B cell (primary cell): Measurements from ENCODE around the gene CYB561D1. TPM values are rescaled to one million over a fixed set of nuclear protein-coding genes. Genes with fewer than 3 reads are reported as not detected.

Source experiments
- ATAC-seq: fragments of 200-7000 bp; cut with Tn5 transposase; one replicate; pipeline ENCODE4 v1.10.0; 2021; ENCODE audit warnings: low read depth, mild to moderate bottlenecking, moderate number of reproducible peaks, moderate library complexity
- CTCF ChIA-PET: fragments of 350-600 bp; sonication (Branson Sonifier 250); formaldehyde crosslinking; loops from one replicate; lab custom pipeline; 2021; ENCODE audit warnings: antibody characterized with exemption, inconsistent platforms; lab: Charles Lee
- POLR2A ChIA-PET: fragments of 350-600 bp; sonication (Branson Sonifier 250); formaldehyde crosslinking; loops from one replicate; lab custom pipeline; 2021; ENCODE audit warnings: antibody characterized with exemption; lab: Charles Lee
- DNase-seq: peaks from one replicate; pipeline ENCODE4 v3.0.0; 2013
- H2AFZ ChIP-seq: 2 replicates; pipeline ENCODE4 v1.6.1; 2012; ENCODE audit warnings: mild to moderate bottlenecking, low read depth, low read length; ENCODE audit not compliant: insufficient read depth, poor library complexity, severe bottlenecking
- H3K27ac ChIP-seq, 2 donors: 1 replicate in 1 of 2; 2 replicates in 1 of 2; pipeline ENCODE4 v1.5.1; 2012 to 2013; ENCODE audit warnings: low read length in 2 of 2, mild to moderate bottlenecking in 2 of 2, moderate library complexity in 1 of 2
- H3K27me3 ChIP-seq, 4 experiments: fragments of 200-600 bp in 1 of 4; sonication (generic) in 1 of 4; replicated peaks in 1 of 4; 1 replicate in 2 of 4; 2 replicates in 2 of 4; pipeline versions ENCODE4 v1.6.1 to v1.7.0; 2013 to 2016; ENCODE audit warnings: low read length in 3 of 4, mild to moderate bottlenecking in 2 of 4, mixed read lengths in 1 of 4, moderate library complexity in 1 of 4; ENCODE audit not compliant: insufficient read depth in 4 of 4, control insufficient read depth in 3 of 4; ENCODE audit errors: control extremely low read depth in 1 of 4
- H3K36me3 ChIP-seq, 2 experiments: replicated peaks in 1 of 2; 1 replicate in 1 of 2; 2 replicates in 1 of 2; pipeline versions ENCODE4 v1.6.1 to v1.7.1; 2013; ENCODE audit warnings: low read length in 1 of 2; ENCODE audit not compliant: insufficient read depth in 2 of 2, control insufficient read depth in 1 of 2; ENCODE audit errors: control extremely low read depth in 1 of 2, extremely low read depth in 1 of 2
- H3K4me1 ChIP-seq, 2 donors: fragments of 200-600 bp in 1 of 2; sonication (generic) in 1 of 2; 1 replicate in 1 of 2; 2 replicates in 1 of 2; pipeline versions ENCODE4 v1.5.1 to v1.6.1; 2013 to 2017; ENCODE audit warnings: low read length in 2 of 2; ENCODE audit not compliant: control insufficient read depth in 2 of 2, insufficient read depth in 2 of 2
- H3K4me2 ChIP-seq: replicated peaks from 2 replicates; pipeline ENCODE3; 2012; ENCODE audit warnings: mild to moderate bottlenecking, low read depth, low read length; ENCODE audit not compliant: poor library complexity, severe bottlenecking
- H3K4me3 ChIP-seq, 5 experiments: fragments of 200-600 bp in 1 of 5; sonication (generic) in 1 of 5; 1 replicate in 3 of 5; 2 replicates in 2 of 5; pipeline versions ENCODE4 v1.5.1 to v1.7.0; 2011 to 2016; ENCODE audit warnings: low read length in 4 of 5, mild to moderate bottlenecking in 4 of 5, low read depth in 2 of 5, control low read depth in 1 of 5, moderate library complexity in 1 of 5; ENCODE audit not compliant: insufficient read depth in 1 of 5; ENCODE audit errors: control extremely low read depth in 1 of 5, extremely low read depth in 1 of 5
- H3K79me2 ChIP-seq: fragments of 200-600 bp; sonication (generic); one replicate; pipeline ENCODE4 v1.6.0; 2016; ENCODE audit warnings: low read length; ENCODE audit not compliant: control insufficient read depth, insufficient read depth
- H3K9ac ChIP-seq: fragments of 200-600 bp; sonication (generic); 2 replicates; pipeline ENCODE4 v1.6.1; 2017; ENCODE audit warnings: mild to moderate bottlenecking, low read length, moderate library complexity
- H3K9me3 ChIP-seq, 3 donors: one replicate each; pipeline versions ENCODE4 v1.6.1 to v1.7.1; 2013; ENCODE audit warnings: low read length in 2 of 3; ENCODE audit not compliant: control insufficient read depth in 2 of 3, insufficient read depth in 1 of 3; ENCODE audit errors: control extremely low read depth in 1 of 3
- H4K20me1 ChIP-seq: 2 replicates; pipeline ENCODE4 v1.6.0; 2012; ENCODE audit warnings: mild to moderate bottlenecking, low read length; ENCODE audit not compliant: insufficient read depth, control insufficient read depth, poor library complexity, severe bottlenecking
- H3K27ac Mint-ChIP-seq: one replicate; pipeline ENCODE4 v1.8.0; 2021; ENCODE audit warnings: mixed read lengths
- H3K27me3 Mint-ChIP-seq: one replicate; pipeline ENCODE4 v1.8.0; 2021; ENCODE audit warnings: mixed read lengths
- H3K4me1 Mint-ChIP-seq: one replicate; pipeline ENCODE4 v1.8.0; 2021; ENCODE audit warnings: mixed read lengths
- H3K4me3 Mint-ChIP-seq: one replicate; pipeline ENCODE4 v1.8.0; 2021; ENCODE audit warnings: mixed read lengths
- H3K9me3 Mint-ChIP-seq: one replicate; pipeline ENCODE4 v1.8.0; 2022; ENCODE audit warnings: mixed read lengths; ENCODE audit not compliant: insufficient read depth
- EZH2 ChIP-seq: IDR thresholded peaks from 2 replicates; pipeline ENCODE4 v1.6.1; 2012; ENCODE audit warnings: borderline replicate concordance, low read depth, mild to moderate bottlenecking, moderate library complexity, low read length; ENCODE audit not compliant: insufficient read depth, poor library complexity, severe bottlenecking
- WGBS: methylation state at CpG from one replicate; pipeline ENCODE4 v1.1.5; 2013; ENCODE audit warnings: missing lambda C conversion rate; ENCODE audit not compliant: insufficient coverage; 5-methylcytosine and 5-hydroxymethylcytosine counted together
- intact Hi-C: fragments of 100-400 bp; cut with micrococcal nuclease; formaldehyde crosslinking; loops from one replicate; pipeline ENCODE4 v1.10.0; 2022
- polyA plus RNA-seq: library from polyadenylated mRNA; depleted of rRNA; stranded (reverse); fragments of >200 nt; gene quantifications from 2 replicates; pipeline ENCODE4 v1.2.3, GENCODE V29; 2012
- total RNA-seq, 2 donors: library from RNA; stranded (reverse); fragments of 120-200 nt in 1 of 2; gene quantifications; 1 replicate in 1 of 2; 2 replicates in 1 of 2; pipeline versions ENCODE4 v1.2.3 to v1.2.4, GENCODE V29; 2013 to 2022
- TF ChIP-seq, protein P1 (sequence below): fragments of 200-600 bp; IDR thresholded peaks from one replicate; pipeline ENCODE4 v1.8.0; 2022; ENCODE audit warnings: antibody characterized with exemption, mild to moderate bottlenecking

Gene CYB561D1
- total and polyA plus RNA-seq, 2 donors (not counting 1 experiment from before 2014, with no cell fraction given) = 16.1 to 28.0 TPM

DNA sequence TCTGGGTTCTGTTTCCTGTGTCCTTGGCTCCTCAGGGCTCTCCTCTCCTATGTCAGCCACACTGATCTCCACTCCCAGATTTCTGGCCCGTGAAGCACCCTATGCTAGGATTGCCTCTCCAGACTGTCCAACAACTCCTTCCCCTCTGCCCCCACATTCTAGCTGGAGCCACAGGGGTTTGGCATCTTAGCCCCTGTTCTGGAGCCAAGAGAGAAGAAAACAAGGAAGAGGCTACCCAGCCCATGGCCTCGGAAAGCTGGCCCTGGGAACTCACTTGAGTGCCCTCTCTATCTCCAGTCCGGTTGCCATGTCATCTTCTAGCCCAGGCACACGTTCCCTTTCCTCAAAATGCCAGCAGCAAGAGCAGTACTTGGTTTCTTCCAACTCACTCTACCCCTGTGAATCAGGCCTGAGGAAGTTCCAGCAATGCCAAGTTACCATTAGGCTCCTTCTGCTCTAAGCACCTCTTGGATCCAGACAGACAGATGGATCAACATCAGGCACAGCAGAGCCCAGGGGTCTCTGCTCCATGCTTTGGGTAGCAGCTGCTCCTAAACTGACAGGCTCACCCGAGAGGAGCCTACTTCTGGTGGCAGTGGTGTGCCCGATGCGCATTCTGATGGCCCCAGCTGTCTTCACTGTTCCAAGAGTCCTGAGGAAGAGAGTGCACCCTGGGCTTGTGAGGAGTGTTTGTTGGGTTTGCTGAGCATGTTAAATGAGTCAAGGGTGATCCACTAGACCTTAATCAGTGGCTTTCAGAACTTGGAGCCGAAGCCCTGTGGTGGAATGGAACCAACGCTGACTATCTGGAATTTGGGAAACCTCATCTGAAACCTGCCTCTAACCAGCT is 34.2 kb downstream of the CYB561D1 start:
- ATAC-seq = no peak
- POLR2A ChIA-PET = no interaction called here
- 93% methylated on average over 9 of the region's 9 CpGs for WGBS

GRCh38 chr1:109528712-109529111 is 34.8 kb downstream of the CYB561D1 start:
- Histone ChIP-seq H3K27me3 (no peaks in the 10 kb centered on the region), H3K4me1 (peaks cover 4 to 11% of the 10 kb centered on the region in 2 donors), H3K9me3 (no peaks in the 10 kb centered on the region), H3K27ac (no peak overlapping the region), H3K79me2 (no peaks in the 10 kb centered on the region), H2AFZ (no peak overlapping the region), H3K4me2 (no peak overlapping the region), H3K9ac (no peak overlapping the region), H4K20me1 (no peaks in the 10 kb centered on the region), H3K36me3 (no peaks in the 10 kb centered on the region), H3K4me3 (no peak overlapping the region)
- CTCF ChIA-PET = interaction anchor here (7.4 to 21.6 kb wide), 2 partner anchors 29 to 251 kb away, joined by 76 to 926 read pairs; partner anchors contain the start of genes AMIGO1, ATXN7L2 and CYB561D1
- intact Hi-C loops = no loop called here
- ATAC-seq (no peak), DNase-seq (no peak)
- peaks cover 11% of the 10 kb centered on the region for H3K4me1 Mint-ChIP-seq
- 100% methylated on average over 3 of the region's 3 CpGs for WGBS
- no peak overlapping the region for H3K27ac Mint-ChIP-seq
- POLR2A ChIA-PET = no interaction called here
- H3K9me3 Mint-ChIP-seq = no peaks in the 10 kb centered on the region
- no peak for TF ChIP-seq EZH2
- TF ChIP-seq, protein P1, sequence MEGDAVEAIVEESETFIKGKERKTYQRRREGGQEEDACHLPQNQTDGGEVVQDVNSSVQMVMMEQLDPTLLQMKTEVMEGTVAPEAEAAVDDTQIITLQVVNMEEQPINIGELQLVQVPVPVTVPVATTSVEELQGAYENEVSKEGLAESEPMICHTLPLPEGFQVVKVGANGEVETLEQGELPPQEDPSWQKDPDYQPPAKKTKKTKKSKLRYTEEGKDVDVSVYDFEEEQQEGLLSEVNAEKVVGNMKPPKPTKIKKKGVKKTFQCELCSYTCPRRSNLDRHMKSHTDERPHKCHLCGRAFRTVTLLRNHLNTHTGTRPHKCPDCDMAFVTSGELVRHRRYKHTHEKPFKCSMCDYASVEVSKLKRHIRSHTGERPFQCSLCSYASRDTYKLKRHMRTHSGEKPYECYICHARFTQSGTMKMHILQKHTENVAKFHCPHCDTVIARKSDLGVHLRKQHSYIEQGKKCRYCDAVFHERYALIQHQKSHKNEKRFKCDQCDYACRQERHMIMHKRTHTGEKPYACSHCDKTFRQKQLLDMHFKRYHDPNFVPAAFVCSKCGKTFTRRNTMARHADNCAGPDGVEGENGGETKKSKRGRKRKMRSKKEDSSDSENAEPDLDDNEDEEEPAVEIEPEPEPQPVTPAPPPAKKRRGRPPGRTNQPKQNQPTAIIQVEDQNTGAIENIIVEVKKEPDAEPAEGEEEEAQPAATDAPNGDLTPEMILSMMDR = no peak
- H3K27me3 Mint-ChIP-seq = peaks cover 4% of the 10 kb centered on the region
- H3K4me3 Mint-ChIP-seq = no peak overlapping the region

More for the DNA sequence above, 34.2 kb downstream of the CYB561D1 start:
- Histone ChIP-seq H3K4me2 (no peak overlapping the region), H3K9me3 (no peaks in the 10 kb centered on the region), H3K36me3 (no peaks in the 10 kb centered on the region), H3K4me1 (peaks cover 4 to 11% of the 10 kb centered on the region in 2 donors), H3K27ac (no peak overlapping the region), H2AFZ (no peak overlapping the region), H3K9ac (no peak overlapping the region), H3K79me2 (no peaks in the 10 kb centered on the region), H3K27me3 (no peaks in the 10 kb centered on the region), H4K20me1 (no peaks in the 10 kb centered on the region), H3K4me3 (no peak overlapping the region)
- TF ChIP-seq, protein P1 = no peak
- no peak for TF ChIP-seq EZH2
- H3K4me3 Mint-ChIP-seq = no peak overlapping the region
- peaks cover 5% of the 10 kb centered on the region for H3K27me3 Mint-ChIP-seq
- no peaks in the 10 kb centered on the region for H3K9me3 Mint-ChIP-seq
- H3K4me1 Mint-ChIP-seq = peaks cover 11% of the 10 kb centered on the region
- intact Hi-C loops = no loop called here
- CTCF ChIA-PET = interaction anchor here (21.6 kb wide), 1 partner anchor 28 kb away, joined by 926 read pairs; the partner anchor contains the start of genes AMIGO1, ATXN7L2 and CYB561D1
- no peak overlapping the region for H3K27ac Mint-ChIP-seq
- no peak for DNase-seq
